ENCODE results near the gene SPDEF.

Gene SPDEF

DNA sequence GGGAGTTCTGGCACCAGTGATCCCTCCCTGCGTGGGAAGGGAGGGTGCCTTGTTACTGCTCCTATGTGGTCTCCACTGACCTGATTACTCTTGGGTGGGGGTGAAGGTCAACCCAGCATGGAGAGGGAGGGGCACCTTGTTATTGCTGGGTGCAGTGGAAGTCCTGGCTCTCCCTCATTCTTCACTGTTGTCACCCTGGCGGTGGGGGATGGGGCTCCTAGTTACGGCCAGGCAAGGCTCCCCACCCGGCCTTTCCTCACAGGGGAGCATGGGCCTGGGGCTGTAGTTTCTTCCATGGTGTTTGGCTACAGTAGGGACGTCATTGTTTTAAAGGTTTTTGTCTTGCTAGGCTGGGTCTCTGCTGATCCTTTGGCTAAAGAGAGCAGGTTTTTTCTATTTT, 49.4 kb downstream of the SPDEF start:
- TF ChIP-seq, protein P1, sequence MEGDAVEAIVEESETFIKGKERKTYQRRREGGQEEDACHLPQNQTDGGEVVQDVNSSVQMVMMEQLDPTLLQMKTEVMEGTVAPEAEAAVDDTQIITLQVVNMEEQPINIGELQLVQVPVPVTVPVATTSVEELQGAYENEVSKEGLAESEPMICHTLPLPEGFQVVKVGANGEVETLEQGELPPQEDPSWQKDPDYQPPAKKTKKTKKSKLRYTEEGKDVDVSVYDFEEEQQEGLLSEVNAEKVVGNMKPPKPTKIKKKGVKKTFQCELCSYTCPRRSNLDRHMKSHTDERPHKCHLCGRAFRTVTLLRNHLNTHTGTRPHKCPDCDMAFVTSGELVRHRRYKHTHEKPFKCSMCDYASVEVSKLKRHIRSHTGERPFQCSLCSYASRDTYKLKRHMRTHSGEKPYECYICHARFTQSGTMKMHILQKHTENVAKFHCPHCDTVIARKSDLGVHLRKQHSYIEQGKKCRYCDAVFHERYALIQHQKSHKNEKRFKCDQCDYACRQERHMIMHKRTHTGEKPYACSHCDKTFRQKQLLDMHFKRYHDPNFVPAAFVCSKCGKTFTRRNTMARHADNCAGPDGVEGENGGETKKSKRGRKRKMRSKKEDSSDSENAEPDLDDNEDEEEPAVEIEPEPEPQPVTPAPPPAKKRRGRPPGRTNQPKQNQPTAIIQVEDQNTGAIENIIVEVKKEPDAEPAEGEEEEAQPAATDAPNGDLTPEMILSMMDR (IDR thresholded peaks at IDR 0.05; ENCODE audit: control insufficient read depth, extremely low read depth, insufficient read depth) = no peak
- no peak for DNase-seq (ENCODE audit: low read depth)
- H3K4me3 ChIP-seq (ENCODE audit: low read depth, low read length) = no peak overlapping the region

DNA sequence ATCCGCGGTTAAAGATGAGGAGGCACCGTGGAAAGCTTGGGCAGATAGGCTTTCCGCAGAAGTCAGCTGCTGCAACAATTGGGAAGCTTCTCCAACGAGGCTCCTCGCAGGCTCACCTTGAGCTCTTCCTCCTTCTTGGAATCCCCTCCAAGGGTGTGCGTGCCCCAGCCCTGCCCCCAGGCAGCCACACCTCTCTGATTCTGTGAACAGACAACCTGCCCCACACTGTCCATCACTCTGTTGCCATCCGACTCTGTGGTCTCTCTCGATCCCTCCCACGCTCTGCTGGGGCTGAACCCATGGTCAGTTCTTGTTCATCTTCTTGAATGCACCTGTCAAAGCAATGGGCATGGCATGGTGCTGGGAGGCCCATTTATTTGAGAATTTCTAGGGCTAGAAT, 58.7 kb downstream of the SPDEF start:
- no peak overlapping the region for H3K4me3 ChIP-seq (ENCODE audit: low read depth, low read length)
- DNase-seq (ENCODE audit: low read depth) = no peak
- TF ChIP-seq, protein P1 (IDR thresholded peaks at IDR 0.05; ENCODE audit: control insufficient read depth, extremely low read depth, insufficient read depth) = no peak

DNA sequence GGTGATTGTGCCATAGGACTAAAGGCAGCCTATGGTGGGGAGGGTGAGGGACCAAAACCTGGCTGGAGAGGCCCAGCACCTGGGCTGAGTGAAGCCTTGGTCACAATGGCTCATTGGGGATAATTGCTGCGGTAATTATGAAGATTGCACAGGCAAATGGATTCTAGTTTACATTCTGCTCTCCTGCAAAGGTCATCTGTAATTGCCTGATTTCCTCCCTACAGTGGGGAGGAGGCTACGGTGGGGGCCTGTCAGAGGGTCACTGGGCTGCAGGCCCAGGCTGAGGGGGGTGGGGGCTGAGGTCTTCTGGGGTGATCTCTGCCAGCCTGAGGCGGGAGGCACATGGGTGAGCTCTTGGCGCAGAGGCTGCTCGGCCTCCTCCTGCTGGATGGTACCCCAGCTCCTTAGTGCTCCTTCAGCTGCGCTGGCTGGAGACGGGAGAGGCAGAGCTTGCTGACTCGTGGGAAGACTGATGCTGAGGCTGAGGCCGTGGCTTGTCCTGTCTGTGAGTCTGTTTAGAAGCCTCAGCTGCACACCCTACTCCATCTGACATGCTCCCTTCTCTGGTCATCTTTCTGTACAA, 59.9 kb downstream of the SPDEF start:
- TF ChIP-seq, protein P1 (IDR thresholded peaks at IDR 0.05; ENCODE audit: control insufficient read depth, extremely low read depth, insufficient read depth) = no peak
- H3K4me3 ChIP-seq (ENCODE audit: low read depth, low read length) = no peak overlapping the region
- no peak for DNase-seq (ENCODE audit: low read depth)

DNA sequence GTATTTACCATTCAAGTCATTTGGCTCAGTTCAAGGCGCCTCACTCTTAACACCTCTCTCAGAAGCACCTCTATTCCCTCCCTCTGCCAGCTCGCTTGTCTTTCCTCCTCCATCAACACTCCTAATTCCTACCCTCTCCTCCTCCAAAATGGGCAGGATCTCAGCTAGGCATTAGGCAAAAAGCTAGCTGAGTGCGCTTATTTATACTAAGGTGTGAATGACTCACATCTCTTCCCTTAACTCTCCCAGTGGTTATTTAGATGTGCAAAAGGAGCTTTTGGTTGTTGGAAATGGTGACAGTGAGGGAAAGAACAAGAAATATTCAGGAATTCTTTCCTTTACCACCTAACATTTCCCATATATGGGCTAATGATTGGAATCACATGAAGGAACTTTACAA, 61.2 kb downstream of the SPDEF start:
- no peak for DNase-seq (ENCODE audit: low read depth)
- TF ChIP-seq, protein P1 (IDR thresholded peaks at IDR 0.05; ENCODE audit: control insufficient read depth, extremely low read depth, insufficient read depth) = no peak
- no peak overlapping the region for H3K4me3 ChIP-seq (ENCODE audit: low read depth, low read length)

DNA sequence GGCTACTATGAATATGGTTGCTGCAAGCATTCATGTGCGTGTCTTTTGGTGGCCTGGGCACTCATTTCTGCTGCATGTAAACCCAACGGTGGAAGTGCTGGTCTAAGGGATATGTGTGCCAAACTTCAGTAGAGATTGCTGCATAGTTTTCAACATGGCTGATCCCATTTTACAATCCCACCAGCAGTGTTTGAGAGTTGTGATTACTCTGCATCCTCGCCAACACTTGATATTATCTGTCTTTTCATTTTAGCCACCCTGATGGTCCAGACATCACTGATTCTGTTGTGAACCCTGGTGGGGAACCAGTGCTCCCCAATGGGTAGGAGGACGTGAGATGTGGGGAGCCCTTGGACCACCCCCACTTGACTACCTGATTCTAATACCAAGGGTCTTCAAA, 62.8 kb downstream of the SPDEF start:
- TF ChIP-seq, protein P1 (IDR thresholded peaks at IDR 0.05; ENCODE audit: control insufficient read depth, extremely low read depth, insufficient read depth) = no peak
- no peak overlapping the region for H3K4me3 ChIP-seq (ENCODE audit: low read depth, low read length)
- DNase-seq (ENCODE audit: low read depth) = no peak

DNA sequence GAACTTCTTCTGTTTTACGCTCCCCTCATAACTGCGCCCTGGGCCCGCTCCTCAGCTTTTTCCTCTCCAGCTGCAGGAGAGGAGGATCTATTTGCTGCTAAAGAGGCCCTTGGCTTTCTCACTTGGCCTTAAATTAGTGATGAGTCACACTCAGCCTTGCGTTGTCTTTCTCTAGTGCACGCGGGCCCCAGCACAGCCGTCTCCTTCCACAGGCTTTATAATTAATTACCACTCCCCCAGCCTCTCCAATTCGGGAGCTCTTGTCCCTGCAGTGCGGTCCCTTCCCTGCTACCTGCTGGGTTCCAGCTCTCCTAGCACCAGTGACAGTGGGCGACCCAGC, 65.1 kb downstream of the SPDEF start:
- DNase-seq (ENCODE audit: low read depth) = no peak
- TF ChIP-seq, protein P1 (IDR thresholded peaks at IDR 0.05; ENCODE audit: control insufficient read depth, extremely low read depth, insufficient read depth) = no peak
- H3K4me3 ChIP-seq (ENCODE audit: low read depth, low read length) = no peak overlapping the region

DNA sequence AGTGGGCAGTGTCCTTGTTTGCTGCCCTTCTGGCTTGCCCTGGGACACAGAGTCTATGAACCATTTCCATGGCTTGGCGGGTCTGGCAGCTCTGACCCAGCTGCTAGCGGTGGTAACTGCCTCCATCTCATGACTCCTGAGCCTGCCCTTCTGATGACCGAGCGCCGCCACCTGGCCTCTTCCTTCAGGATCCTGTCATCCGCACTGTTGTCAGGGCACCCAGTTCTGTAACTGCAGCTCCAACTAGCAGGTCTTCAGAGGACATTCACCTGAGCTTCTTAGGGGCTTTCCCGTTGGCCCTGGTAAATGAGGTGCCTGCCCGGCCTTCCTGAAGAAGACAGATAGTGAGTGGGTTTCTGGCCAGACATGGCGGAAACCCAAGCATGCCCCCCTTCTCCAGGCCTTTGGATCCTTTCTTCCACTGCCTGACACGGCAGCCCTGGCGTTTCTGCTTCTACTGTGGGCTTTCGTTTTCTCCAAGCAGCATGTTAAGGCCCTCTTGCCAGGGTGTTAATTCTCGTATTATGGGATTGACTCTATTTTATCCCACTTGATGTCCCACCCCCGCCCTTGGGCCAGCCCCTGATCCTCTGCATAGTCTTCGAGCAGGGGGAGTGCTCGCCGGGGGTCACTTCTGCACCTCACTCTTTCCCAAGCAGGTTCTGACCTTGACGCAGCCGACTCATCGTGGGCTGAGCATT, 65.6 kb downstream of the SPDEF start:
- DNase-seq (ENCODE audit: low read depth) = no peak
- no peak overlapping the region for H3K4me3 ChIP-seq (ENCODE audit: low read depth, low read length)
- TF ChIP-seq, protein P1 (IDR thresholded peaks at IDR 0.05; ENCODE audit: control insufficient read depth, extremely low read depth, insufficient read depth) = no peak
